NCI-H2107 (cell line): ENCODE data around the gene PPP6R3.
"Not testable (repeated sequence)": the region's sequence is repeated elsewhere in the genome, so short reads cannot be mapped to it uniquely, and the experiment has no call there.

Experiments used
- DNase-seq: peaks from one replicate; lab custom pipeline; 2025; lab: John Stamatoyannopoulos, UW

The PPP6R3 gene

DNA sequence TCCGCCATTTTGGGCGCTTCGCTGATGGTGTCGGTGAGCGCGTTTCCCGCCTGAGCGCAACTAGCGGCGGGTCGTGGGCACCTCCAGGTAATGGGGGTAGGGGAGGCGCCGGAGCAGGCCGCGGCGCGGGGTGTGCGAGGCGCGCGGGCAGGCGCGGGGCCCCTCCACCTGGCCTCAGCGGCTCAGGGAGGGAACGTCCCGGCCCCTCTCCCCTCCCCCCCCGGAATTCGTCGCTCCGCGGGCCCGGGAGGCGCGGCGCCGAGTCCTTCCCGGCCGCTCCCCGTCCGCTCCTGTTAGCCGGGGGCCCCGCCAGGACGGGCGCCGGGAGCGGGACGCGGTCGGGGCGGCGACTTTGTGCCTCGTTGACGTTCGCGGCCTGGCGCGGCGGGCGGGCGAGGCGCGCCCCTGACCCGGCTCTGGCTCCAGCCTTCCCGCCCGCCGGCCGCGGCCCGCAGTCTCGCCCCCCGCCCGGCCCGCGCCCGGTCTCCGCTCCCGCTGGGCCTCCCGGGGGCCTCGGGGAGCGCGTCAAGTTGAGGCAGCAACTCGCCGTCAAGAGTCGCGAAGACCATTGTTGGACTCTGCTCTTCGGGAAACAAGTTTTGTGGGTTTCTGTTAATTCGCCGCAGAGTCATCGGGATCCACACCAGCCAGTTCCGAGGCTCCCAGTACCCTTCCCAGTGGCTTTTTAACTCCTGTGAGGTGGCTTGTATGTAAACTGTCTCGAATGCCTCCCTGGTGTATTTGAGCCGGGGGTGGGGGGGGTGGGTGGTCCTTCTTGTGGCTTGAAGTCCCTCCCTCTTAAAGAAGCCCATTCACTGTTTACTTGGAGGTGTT, at the start of gene PPP6R3:
TSS of gene PPP6R3 (plus strand) at position 12 of the 834 bp plus-strand sequence. CDS start 76,913 bp downstream, outside the sequence.
- no peak for DNase-seq

DNA sequence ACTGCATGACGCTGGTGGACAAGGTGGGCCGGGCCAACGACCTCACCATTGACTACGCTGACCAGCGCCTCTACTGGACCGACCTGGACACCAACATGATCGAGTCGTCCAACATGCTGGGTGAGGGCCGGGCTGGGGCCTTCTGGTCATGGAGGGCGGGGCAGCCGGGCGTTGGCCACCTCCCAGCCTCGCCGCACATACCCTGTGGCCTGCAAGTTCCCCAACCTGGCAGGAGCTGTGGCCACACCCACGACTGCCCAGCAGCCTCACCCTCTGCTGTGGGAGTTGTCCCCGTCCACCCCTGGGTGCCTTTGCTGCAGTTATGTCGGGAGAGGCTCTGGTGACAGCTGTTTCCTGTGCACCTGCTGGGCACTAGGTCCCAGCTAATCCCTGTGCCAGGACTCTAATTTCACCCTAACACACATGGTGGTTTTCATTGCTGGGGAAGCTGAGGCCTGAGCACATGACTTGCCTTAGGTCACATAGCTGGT, 49.0 kb upstream of the PPP6R3 start:
- DNase-seq: no peak

- DNase-seq: no peak
Observed at GRCh38 chr11:68412593-68413475, 47.7 kb upstream of the PPP6R3 start.

- no peak for DNase-seq
Observed at GRCh38 chr11:68413591-68413999, 47.0 kb upstream of the PPP6R3 start.

DNA sequence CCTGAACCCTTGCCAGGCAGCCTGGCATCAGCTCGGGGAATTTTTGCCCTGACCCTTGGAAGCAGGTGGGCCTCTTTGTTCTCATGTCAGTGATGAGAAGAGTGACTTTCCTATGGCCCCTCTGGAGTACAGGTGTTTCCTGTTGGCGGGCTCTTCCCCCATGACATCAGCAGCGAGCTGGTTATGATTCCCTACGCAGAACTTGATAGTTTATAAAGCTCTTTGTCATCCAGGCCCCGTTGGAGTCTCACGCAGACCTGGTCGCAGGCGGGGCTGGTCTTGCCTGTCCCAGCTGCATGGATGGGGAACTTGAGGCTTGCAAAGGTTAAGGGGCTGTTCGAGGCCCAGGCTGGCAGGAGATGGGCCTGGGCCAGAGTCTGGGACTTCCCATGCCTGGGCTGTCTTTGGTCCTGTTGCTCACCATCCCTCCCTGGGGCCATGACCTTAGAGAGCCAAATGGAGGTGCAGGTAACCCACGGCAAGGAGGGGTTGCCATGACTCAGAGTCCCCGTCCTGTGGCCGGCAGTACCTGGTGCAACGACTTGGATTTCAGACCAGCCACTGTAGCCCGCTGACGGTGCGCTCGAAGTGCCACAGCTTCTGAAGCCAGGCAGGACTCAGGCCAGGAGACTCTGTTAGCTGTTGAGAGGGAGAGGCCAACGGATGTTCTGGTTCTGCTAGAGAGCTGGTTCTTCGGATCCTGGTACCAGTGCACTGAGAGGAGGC, 45.9 kb upstream of the PPP6R3 start:
- no peak for DNase-seq

DNA sequence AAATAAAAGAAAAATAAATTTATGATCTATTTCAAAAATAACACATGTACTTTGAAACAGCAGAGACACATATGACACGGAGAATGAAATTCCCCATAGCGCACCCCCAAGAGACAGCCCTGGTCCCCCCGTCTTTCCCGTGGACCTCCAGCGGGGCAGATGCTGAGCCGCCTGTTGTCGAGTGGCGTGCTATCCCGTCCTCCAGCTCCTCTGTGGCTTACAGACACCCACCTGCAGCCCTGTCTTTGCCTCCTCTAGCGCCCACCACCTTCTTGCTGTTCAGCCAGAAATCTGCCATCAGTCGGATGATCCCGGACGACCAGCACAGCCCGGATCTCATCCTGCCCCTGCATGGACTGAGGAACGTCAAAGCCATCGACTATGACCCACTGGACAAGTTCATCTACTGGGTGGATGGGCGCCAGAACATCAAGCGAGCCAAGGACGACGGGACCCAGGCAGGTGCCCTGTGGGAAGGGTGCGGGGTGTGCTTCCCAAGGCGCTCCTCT, 44.4 kb upstream of the PPP6R3 start:
- DNase-seq: no peak

GRCh38 chr11:68418648-68419047, 41.9 kb upstream of the PPP6R3 start:
- no peak for DNase-seq

GRCh38 chr11:68420171-68420570, 40.4 kb upstream of the PPP6R3 start:
- DNase-seq: no peak

DNA sequence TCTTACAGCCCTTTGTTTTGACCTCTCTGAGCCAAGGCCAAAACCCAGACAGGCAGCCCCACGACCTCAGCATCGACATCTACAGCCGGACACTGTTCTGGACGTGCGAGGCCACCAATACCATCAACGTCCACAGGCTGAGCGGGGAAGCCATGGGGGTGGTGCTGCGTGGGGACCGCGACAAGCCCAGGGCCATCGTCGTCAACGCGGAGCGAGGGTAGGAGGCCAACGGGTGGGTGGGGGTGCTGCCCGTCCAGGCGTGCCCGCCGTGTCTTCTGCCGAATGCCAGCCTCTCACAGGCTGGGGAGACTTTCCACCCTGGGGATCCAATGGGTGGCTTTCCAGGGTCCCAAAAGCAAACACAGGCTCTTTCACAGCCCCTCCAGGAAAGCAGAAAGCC, 37.1 kb upstream of the PPP6R3 start:
- no peak for DNase-seq

DNA sequence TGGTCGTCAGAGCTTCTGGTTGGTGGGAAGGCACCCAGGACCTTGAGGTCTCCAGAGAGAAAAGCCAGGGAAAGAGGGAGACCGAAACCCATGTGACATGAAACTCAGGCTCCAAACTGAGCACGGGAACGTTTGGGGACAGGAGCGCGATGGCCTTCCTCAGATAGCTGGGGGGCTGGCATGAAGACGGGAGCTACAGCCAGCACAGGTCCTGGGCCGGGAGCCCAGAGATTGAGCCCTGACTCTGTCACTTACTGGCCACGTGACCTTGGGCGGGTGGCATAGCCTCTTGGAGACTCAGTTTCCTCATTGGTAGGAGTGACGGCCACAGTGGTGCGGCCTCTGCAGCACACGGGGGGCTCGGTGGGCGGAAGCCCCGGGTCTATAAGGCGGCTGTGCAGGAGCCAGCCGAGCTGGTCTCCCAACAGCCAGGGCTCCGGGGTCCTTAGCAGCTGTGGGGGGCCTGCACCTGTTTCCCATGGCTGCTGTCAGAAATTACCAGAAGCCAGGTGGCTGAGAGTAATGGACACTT, 36.4 kb upstream of the PPP6R3 start:
- DNase-seq: no peak

- no peak for DNase-seq
Observed at GRCh38 chr11:68424981-68425865, 35.3 kb upstream of the PPP6R3 start.

DNA sequence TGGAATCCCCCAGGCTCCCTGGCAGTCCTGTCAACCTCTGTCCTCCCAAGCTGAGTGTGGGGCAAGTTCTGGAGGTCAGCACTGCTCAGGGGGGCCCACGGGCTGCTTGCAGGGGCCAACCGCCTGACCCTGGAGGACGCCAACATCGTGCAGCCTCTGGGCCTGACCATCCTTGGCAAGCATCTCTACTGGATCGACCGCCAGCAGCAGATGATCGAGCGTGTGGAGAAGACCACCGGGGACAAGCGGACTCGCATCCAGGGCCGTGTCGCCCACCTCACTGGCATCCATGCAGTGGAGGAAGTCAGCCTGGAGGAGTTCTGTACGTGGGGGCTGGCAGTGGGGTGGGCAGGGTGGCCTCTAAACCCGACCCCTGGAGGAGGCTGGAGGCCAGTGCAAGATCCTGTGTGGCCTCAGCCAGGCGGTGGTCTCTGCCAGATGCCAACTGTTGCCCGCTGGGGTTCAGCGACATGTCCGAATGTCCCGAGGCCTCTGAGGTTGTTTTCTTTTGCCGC, 34.6 kb upstream of the PPP6R3 start:
- no peak for DNase-seq

GRCh38 chr11:68429661-68430060, 30.9 kb upstream of the PPP6R3 start:
- DNase-seq: no peak

DNA sequence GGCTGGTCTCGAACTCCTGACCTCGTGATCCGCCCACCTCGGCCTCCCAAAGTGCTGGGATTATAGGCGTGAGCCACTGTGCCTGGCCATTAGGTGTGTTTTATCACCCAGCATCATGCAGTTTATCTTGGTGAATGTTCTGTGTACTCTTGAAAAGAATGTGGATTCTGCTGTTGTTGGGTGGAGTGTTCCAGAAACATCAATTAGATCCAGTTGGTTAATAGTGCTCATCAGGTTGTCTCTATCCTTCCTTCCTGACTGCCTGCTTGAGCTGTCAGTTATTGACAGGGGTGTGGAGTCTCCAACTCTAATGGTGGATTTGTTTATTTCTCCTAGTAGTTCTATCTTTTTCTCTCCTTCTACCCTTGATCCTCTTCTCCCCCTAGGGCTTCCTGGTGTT, 30.2 kb upstream of the PPP6R3 start:
- DNase-seq: no peak

- no peak for DNase-seq
Observed at GRCh38 chr11:68430801-68431200, 29.8 kb upstream of the PPP6R3 start.

DNA sequence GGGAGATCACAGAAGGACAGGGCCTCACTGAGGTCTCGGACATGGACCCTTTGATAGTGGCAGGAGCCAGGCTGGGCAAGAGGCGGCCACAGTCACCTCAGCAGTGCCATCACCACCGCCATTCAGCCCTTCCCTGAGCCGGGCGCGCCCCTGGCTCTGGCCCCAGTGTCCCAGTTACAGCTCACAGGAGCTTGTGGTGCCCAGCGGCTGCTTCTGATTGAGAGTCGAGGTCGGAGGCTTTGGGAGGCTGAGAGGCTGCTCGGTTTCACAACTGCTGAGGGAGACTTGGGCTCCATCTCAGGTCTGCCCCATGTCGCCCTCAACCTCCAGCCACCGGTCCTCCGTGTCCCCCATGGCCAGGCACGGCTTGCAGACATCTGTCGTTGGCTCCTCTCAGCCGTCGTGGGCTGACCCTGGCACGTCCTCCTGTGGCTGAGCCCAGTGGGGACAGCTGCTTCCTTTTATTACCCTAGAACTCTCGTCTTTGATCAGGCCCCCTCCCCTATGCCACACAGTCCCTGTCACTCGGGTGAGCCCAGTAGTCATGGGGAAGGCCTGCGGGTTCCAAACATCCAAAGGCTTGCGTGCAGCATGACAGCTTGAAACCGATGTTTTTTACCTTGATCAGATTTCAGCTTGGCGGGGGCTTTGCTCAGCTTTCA, 28.4 kb upstream of the PPP6R3 start:
- no peak for DNase-seq

- DNase-seq: no peak
Observed at GRCh38 chr11:68432874-68433273, 27.7 kb upstream of the PPP6R3 start.

DNA sequence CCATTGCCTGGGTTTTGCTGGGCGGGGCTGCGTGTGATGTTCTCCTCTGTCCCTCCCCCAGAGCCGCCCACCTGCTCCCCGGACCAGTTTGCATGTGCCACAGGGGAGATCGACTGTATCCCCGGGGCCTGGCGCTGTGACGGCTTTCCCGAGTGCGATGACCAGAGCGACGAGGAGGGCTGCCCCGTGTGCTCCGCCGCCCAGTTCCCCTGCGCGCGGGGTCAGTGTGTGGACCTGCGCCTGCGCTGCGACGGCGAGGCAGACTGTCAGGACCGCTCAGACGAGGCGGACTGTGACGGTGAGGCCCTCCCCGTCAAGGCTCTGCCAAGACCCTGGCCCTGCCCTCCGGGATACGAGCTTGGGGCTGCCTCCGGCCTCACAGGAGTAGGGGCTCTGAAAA, 27.0 kb upstream of the PPP6R3 start:
- DNase-seq: no peak

GRCh38 chr11:68434159-68434558, 26.4 kb upstream of the PPP6R3 start:
- not testable (repeated sequence) for DNase-seq
